ENCODE data around the gene SHROOM3.
A peak's percentile ranks its signal among the peaks of the same experiment; 100 is the strongest.

SHROOM3 gene

DNA sequence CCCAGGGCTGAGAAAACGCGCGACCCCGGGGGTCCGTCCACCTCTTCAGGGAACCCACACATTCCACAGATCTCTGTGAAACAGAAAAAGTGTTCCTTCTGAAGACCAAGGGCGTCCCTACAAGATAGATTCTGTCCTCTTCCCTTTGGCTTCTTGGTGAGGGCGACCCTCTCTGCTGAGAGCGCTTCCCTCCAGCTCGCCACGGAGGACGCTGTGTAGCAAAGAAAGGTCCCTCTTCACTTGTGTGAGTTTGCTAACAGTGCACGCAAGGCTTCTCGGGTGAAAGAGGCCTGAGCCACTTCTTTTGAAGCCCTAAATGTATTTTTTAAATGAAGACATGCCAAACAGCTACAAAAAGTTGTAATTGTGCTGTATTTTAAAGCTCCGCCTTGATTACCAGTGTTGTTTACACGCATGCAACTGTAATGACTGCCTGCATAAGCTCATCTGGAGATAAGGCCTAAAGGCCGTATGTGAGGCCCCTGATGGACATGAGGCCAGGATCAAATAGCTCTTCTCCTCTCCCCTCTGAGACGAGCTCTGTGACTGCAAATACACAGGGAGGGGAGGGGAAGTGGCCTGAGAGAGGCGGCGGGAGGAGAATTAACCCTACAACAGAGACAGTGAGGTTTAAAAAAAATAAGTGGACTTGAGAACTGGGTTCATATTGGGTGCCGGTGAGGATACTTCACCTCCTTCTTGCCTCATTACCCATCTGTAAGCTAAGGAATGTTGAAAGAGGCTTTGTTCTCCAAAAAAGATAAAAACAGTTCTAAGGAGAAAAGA lies 367.4 kb downstream of the SHROOM3 start:
- DNase-seq (ENCODE audit: low spot score) (no peak), FAIRE-seq (no peak)

DNA sequence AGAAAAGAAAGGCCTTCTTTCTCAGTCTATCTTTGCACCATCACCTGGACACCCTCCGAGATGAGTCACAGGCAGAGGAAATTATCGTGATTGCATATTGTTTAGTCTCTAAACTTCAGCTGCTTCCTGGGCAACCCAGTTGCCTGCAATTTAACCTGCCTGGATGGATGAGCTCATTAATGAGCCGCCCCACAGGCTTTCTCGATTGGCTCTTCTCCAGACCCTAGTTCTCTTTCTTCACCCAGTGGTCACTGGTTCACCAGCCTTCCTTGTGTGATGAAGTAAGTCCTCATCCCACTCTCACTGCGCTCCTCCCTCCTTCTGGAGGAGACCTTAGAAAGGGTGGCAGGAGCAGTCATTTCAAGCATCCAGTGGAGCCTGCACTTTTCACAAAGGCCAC lies 368.5 kb downstream of the SHROOM3 start:
- DNase-seq (ENCODE audit: low spot score) (peak; percentile 89), FAIRE-seq (peak; percentile 48)

DNA sequence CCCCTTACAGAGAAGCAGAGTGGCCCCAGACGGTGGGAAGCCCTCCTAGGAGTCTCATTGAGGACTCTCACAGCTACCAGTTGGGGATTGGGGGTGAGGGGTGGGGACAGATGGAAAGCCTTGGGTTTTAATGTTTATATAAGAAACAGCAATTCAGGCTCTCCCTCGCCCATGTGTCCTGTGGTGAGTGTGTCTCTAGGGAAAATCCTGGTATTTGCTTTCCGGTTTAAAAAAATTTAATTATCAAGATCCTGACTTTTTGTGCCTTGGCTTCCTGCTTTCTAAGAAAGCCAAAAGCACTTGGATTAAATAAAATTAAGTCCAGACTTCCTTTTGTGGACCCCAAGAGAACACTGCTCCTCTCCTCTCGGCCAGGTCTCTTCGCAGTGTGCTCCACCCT lies 369.1 kb downstream of the SHROOM3 start:
- no peak for FAIRE-seq

DNA sequence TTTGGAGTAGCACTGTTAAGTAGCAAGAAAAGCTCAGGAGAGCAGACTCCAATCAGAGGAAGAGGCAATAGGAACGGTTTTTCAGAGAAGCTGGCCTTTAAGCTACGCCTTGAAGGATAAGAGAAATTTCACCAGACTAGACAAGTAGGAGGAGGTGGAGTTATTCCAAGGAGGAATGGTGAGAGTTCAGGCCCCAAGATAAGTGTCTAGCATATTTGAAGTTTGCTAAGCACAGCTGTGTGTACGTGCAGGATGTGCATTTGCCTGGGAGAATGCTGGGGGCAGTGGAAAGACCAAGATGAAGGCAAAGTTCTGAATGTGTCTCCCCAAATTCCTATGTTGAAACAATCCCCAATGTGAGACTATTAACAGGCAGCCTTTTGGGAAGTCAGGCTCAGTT lies 371.3 kb downstream of the SHROOM3 start:
- DNase-seq (ENCODE audit: low spot score) (no peak), FAIRE-seq (no peak)

More for the DNA sequence above, 369.1 kb downstream of the SHROOM3 start:
- DNase-seq (ENCODE audit: low spot score) = no peak

DNA sequence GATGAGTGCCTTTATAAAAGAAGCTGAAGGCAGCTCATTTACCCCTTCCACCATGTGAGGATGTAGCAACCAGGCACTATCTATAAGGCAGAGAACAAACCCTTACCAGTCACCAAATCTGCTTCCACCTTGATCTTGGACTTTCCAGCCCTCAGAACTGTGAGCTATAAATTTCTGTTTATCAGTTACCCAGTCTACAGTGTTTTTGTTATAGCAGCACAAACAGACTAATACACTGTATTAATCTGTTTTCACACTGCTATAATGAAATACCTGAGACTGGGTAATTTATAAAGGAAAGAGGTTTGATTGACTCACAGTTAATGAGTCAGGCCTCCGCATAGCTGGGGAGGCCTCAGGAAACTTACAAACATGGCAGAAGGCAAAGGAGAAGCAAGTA lies 371.7 kb downstream of the SHROOM3 start:
- FAIRE-seq (no peak), DNase-seq (ENCODE audit: low spot score) (no peak)

DNA sequence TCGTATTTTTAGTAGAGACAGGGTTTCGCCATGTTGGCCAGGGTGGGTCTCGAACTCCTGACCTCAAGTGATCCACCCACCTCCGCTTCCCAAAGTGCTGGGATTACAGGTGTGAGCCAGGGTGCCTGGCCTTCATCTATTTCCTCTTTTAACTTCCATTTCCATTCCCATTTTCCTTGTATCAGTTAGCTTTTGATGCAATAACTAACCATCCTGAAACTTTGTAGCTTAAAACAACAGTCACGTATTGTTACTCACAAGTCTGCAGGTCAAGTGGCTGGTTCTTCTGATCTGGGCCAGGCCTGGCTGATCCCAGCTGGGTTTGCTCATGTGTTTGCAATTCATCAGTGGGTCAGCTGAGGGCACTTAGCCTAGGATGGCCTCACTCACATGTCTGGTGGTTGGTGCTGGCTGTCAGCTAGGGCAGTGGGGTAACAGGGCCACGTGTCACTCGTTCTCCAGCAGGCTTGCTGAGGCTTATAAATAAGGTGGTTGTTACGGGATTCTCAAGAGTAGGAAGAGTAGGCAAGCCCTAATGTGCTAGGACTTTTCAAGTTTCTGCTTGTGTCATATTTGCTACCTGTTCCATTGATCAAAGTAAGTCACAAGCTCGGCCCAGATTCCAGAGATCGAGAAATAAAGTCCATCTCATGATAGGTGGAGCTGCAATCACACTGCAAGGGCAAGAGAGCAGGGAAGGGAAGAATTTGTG lies 374.7 kb downstream of the SHROOM3 start:
- FAIRE-seq (no peak), DNase-seq (ENCODE audit: low spot score) (peak; percentile 29)

DNA sequence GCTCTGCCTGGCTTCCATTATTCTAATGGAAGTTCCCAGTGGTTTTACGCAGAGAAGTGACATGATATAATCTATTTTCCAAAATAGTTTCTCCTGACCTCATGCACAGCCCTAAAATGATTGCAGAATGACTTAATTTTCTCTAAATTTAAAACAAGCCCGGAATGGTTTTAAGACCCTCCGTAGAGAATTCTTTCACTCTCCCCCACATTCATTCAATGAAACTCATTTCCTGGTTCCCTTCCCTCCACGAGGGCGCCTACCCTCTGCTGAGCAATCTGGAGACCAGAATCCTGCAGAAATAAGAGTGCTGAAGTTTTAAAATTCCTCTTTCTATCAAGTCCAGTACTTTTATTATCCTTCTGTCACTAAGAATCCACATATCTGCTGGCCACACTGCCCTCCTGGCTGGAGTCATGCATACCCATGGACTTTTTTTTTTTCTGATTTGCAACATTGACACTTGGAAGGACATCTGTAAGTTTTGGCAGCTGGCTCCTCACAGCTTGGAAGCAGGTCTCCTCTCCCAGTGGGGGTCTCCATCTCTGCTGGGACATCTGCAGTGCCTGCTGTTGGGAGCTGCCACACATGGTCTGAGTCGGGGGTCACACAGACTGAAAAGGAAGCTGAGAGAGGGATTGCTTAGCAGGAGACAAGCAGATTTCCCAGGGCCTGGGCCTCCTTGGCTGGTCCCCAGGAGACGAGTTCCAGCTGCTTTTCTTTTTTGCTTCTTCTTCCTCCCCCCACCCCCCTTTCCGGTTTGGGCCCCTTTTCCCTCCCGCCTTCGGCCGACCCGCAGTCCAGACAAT lies 376.8 kb downstream of the SHROOM3 start:
- FAIRE-seq = no peak
- DNase-seq (ENCODE audit: low spot score) = no peak

DNA sequence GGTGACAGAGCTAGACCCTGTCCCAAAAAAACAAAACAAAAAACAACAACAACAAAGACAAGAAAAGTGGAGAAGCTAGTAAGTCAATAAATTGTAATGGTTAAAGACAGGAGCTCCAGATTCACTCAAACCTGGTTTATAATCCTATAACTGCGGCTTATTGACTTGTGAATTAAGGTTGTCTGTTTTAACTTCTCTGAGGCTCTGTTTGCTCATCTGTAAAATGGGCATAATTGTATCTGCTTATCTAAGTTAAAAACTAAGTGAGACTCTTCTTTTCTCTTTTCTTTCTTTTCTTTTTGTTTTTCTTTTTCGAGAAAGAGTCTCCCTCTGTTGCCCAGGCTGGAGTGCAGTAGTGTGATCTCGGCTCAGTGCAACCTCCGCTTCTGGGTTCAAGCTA lies 378.0 kb downstream of the SHROOM3 start:
- DNase-seq (ENCODE audit: low spot score) (no peak), FAIRE-seq (no peak)

DNA sequence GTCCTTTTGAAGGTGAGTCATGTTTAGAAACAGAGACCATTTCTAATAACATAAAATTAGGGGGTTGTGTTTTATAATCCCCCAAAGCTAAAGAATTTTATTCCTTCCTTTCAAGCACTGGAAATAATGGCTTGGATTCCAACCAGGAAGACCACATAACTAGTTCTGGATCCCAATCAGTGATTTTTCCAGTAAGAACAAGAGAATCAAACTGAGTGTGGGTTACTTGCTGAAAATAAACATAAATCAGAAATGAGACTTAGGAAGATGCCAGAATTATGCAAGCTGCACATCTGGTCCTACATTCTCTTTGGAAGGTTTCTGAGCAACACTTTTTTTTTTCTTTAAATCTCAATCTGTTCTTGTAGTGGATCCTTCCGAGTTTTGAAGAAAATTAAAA lies 386.6 kb downstream of the SHROOM3 start:
- FAIRE-seq (no peak), DNase-seq (ENCODE audit: low spot score) (no peak)

DNA sequence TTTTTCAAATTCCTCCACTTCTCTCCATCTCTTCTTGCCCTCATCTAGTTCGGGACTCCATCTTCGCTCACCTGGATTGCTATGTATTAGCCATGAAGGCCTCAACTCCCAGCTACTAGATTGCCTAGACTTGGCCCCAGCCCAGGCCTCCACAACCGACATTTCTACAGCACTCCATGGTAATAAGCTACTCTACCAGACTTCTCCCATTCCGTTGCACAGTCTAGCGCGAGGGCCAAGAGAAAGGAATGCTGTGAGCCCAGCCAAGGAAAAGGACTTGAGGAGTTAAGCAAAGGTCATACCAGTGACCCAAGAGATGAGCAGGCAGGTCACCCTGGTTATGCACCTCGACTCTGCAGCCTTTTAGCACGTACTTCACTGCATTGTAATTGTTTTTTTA lies 387.3 kb downstream of the SHROOM3 start:
- FAIRE-seq (no peak), DNase-seq (ENCODE audit: low spot score) (no peak)

DNA sequence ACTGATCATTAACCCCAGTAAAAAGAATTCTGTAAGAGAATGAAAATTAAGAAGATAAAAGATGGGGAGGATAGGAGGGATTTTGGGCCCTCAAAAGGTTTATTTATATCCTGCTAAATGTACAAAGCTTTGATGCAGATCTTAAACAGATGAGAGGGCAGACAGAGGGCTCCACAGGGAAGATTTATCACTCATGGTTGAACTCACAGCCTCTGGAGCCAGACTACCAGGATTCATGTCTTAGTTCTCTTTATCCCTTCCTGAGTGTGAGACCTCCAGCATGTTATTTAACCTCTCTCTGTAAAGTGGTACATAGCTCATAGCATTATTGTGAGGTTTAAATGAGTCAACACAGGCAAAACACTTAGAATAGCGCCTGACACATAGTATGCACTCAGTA lies 388.5 kb downstream of the SHROOM3 start:
- no peak for DNase-seq (ENCODE audit: low spot score)
- no peak for FAIRE-seq

DNA sequence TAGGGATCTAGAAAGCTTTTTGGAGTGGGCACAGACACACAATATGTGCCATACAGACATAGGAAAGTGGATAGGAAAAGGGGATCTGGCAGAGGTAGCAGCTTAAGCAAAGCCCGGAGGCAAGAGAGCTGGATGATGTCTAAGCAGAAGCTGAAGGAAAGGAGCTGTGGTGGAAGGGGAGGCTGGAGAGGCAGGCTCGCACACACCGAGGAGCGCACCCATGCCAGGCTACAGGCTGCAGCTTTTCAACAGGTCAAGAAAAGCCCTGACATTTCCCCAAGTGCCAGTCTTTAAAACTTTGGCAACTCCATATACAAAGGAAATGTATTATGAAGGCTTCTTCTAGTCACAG lies 395.6 kb downstream of the SHROOM3 start:
- no peak for FAIRE-seq
- DNase-seq (ENCODE audit: low spot score) = no peak

DNA sequence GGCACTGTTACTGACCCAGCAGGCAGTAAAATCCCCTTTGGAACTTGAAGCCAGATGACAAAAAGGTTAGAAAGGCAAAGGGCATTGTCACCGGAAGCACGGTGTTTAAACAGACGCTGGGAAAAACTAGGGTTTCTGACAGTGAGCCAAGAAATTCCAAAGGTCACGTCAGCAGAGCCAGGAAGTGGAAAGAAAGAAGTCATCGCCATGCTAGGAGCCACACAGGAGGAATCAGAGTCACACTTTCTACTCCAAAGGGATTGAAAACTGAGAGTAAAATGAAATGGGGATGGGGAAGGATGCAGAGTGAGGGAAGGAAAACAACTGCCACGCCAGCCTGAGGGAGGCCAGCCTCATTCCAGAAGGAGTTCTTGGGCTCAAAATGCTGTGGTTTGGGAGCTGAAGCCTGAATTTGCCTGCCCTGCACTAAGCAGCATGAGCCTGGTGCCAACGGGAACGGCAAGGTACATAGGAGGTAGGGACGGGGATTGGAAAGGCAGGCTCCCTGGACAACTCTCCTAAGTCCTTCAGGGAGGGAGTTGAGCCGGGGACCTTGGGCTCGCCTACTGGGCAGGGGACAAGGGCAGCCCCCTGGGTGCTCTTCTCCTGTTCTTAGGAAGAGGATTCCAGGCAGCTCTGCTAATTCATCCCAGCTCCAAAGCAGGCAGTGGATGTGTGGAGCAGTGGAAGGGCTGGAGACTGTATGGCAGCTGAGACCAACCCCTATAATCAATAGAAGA lies 396.1 kb downstream of the SHROOM3 start:
- peak; percentile 89 for DNase-seq (ENCODE audit: low spot score)
- FAIRE-seq = peak; percentile 94

DNA sequence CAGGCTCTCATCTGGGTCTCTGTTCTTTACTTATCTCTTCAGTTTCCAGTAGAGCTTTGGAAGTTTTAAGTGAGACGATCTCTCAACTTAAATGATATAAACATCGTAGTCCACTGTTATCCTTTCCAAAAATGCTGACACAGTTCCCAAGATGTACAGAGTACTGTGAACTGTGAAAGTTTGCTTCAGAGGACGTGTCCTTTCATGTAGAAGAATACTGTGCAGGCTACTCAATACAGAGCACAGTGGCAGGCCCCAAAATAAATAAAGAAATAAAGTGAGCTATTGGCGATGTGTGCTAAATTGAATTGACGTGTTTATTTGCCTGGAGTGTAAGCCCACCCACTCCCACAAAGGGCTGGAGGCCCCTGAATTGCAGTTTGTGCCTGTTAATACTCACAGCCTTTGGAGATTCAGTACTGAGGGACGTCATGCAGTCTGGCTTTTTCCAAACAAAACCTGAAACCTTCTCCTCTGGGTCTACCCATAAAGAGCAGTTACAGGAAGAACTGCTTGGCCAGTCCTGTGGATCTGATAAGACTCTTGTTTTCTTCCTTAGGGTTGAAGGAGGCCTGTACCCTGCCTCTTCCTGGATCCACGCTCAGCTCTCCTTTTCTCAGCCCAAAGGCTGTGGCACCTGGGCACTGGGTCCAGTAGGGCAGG lies 396.8 kb downstream of the SHROOM3 start:
- FAIRE-seq (no peak), DNase-seq (ENCODE audit: low spot score) (no peak)
